ENCODE measurements around the gene HEBP2.

- TF ChIP-seq SNAI2 (CRISPR knock-in tag; IDR thresholded peaks at IDR 0.05) (no peak), CSDC2 (CRISPR knock-in tag; IDR thresholded peaks at IDR 0.05) (no peak), RARB (CRISPR knock-in tag; IDR thresholded peaks at IDR 0.05) (no peak), CREB5 (CRISPR knock-in tag; IDR thresholded peaks at IDR 0.05; ENCODE audit: low read depth) (no peak), TOX (CRISPR knock-in tag; IDR thresholded peaks at IDR 0.05; ENCODE audit: borderline replicate concordance) (no peak), GLIS3 (CRISPR knock-in tag; IDR thresholded peaks at IDR 0.05) (no peak), POU6F1 (CRISPR knock-in tag; IDR thresholded peaks at IDR 0.05; ENCODE audit: borderline replicate concordance, low read depth) (no peak)
These were observed 16.3 kb downstream of the HEBP2 start for GRCh38 chr6:138420356-138420755.

All from SK-N-SH treated with all-trans-retinoic acid at 6 μM for 48 hours (cell line).